BLaER1 treated with 17β-estradiol and CSF1 and Interleukin-3, amounts not matched to agents 10 nM and 100 nM (cell line): Measurements from ENCODE around the gene BBS5.
A peak's percentile ranks its signal among the peaks of the same experiment; 100 is the strongest.
"Not testable (repeated sequence)": the region's sequence is repeated elsewhere in the genome, so short reads cannot be mapped to it uniquely, and the experiment has no call there.

Experiments used
- H3K27ac ChIP-seq, 11 experiments: shearing (Covaris generic); formaldehyde crosslinking; 2 replicates each; pipeline ENCODE4 v1.8.1; 2022
- H3K27me3 ChIP-seq, 11 experiments: shearing (Covaris generic); formaldehyde crosslinking; 2 replicates each; pipeline ENCODE4 v1.8.1; 2022
- H3K36me3 ChIP-seq, 11 experiments: shearing (Covaris generic); formaldehyde crosslinking; 2 replicates each; pipeline ENCODE4 v1.8.1; 2022
- H3K4me1 ChIP-seq, 10 experiments: shearing (Covaris generic); formaldehyde crosslinking; 2 replicates each; pipeline ENCODE4 v1.8.1; 2022
- H3K4me2 ChIP-seq, 11 experiments: shearing (Covaris generic); formaldehyde crosslinking; 2 replicates each; pipeline ENCODE4 v1.8.1; 2022
- H3K4me3 ChIP-seq, 10 experiments: shearing (Covaris generic); formaldehyde crosslinking; 2 replicates each; pipeline ENCODE4 v1.8.1; 2022
- H3K9ac ChIP-seq, 11 experiments: shearing (Covaris generic); formaldehyde crosslinking; 2 replicates each; pipeline ENCODE4 v1.8.1; 2022
- H3K9me3 ChIP-seq, 11 experiments: shearing (Covaris generic); formaldehyde crosslinking; replicated peaks in 1 of 11; 2 replicates each; pipeline ENCODE4 v1.8.1; 2022
- H4K20me1 ChIP-seq, 11 experiments: shearing (Covaris generic); formaldehyde crosslinking; 2 replicates each; pipeline ENCODE4 v1.8.1; 2022
- Cebpa-rat ChIP-seq, 11 experiments: shearing (Covaris generic); IDR thresholded peaks; 2 replicates each; pipeline ENCODE4 v1.8.1; 2022

Gene BBS5

DNA sequence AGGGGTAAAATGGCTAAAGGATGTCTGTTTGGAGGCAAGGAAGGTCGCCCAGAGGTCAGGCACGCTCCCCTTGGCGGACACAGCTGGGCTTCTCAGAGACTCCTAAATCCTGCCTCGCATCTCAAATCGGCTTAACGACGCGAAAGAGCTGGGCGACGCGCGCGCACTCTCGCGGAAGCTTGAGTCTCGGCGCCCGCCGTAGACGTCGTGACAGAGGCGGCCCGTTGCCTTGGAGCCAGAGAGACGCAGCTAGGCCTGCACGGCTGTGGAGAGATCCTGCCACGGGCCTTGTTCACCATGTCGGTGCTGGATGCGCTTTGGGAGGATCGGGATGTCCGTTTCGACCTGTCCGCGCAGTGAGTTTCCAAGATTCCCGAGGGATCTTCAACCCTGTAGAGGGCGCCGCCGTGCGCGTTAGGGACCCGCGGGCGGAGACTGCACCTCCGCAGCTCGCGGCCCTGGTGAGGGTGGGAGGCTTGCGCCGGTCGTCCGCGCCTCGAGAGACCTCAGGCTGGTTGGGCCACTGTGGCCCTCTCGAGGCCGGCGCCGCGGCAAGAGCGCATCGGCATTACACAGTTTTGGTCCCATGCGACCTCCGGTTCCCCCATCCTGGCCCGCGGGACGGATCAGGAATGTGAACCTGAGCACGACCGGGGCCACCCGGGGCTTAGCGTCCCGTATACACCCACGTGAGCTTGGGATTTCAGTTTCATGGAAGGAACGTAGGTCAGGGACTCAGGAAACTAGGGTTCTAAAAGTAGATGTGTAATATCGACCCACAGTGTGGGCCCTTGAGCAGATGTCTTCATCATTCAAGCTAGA lies at the start of gene BBS5:
Gene BBS5 (plus strand): TSS at position 238 of the 822 bp plus-strand sequence. CDS start 60 bp downstream, at position 298.
- TF ChIP-seq Cebpa-rat (IDR thresholded peaks at IDR 0.05): no peak
- Histone ChIP-seq H3K4me3 (peak within 1 kb of the TSS; percentile 55 to 72 (median 63)), H3K9ac (peak within 1 kb of the TSS; percentile 42 to 80 (median 69)), H3K9me3 (peaks cover 10 to 19% (median 16%) of the 10 kb centered on the region in 11 experiments; a peak in 21 of 22 replicates), H4K20me1 (no peaks in the 10 kb centered on the region), H3K4me2 (peak within 1 kb of the TSS; percentile 52 to 77 (median 72)), H3K4me1 (peaks cover 0 to 18% (median 0%) of the 10 kb centered on the region in 10 experiments; a peak in 7 of 20 replicates), H3K27me3 (peaks cover 16 to 25% (median 20%) of the 10 kb centered on the region in 11 experiments), H3K36me3 (peaks cover 0 to 14% (median 0%) of the 10 kb centered on the region in 11 experiments; a peak in 2 of 22 replicates), H3K27ac (peak within 1 kb of the TSS in 5 of 11 experiments; percentile 1 to 58 (median 37); a peak in 7 of 22 replicates)

GRCh38 chr2:169431772-169432171 lies 47.5 kb upstream of the BBS5 start:
- not testable (repeated sequence) for H3K27ac ChIP-seq, H3K9ac ChIP-seq, H3K4me3 ChIP-seq, H3K4me1 ChIP-seq, H3K9me3 ChIP-seq, H3K36me3 ChIP-seq, H3K27me3 ChIP-seq, H3K4me2 ChIP-seq, H4K20me1 ChIP-seq

DNA sequence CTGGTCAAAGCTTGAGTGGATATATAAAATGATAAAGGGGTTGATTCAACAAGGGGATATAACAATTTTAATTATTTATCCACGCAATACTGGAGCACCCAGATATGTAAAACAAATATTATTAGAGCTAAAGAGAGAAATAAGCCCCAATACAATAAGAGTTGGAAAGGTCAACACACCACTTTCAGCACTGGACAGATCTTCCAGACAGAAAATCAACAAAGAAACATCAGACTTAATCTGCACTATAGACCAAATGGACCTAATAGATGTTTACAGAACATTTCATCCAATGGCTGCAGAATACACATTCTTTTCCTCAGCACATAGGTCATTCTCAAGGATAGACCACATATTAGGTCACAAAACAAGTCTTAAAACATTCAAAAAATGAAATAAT lies 45.1 kb upstream of the BBS5 start:
- H4K20me1 ChIP-seq, H3K36me3 ChIP-seq, H3K9ac ChIP-seq, H3K27me3 ChIP-seq, H3K4me2 ChIP-seq, H3K9me3 ChIP-seq, H3K27ac ChIP-seq, H3K4me1 ChIP-seq, H3K4me3 ChIP-seq: not testable (repeated sequence)

DNA sequence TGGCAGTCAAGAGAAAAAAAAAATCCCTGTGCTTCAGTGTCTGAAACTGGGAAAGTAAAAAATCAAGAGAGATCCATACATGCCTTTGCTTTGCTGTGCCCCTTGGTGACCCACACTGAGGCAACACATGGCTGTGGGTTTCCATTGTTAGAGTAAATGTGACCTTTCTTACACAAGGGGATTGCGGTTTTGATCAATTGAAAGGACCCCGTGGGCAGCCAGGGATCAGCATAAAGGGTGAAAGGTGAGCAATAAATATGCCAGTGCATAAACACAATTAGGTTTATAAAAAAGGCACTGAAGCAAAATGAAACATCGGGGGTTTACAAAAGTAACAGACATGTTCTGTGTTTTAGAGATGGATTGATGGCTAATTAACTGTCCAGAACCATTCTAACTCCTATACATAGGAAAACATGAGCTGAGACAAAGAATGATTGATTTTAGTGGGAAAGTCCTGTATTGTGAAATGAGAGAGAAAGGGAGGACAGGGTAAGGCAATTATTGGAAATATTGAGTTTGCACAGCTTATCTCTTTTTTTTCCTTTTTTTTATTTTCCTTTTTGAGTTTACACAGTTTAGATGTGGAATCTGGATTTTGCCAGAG lies 40.7 kb upstream of the BBS5 start:
- H3K9ac ChIP-seq: no peak overlapping the region
- H4K20me1 ChIP-seq: no peaks in the 10 kb centered on the region
- TF ChIP-seq Cebpa-rat (IDR thresholded peaks at IDR 0.05): no peak
- no peaks in the 10 kb centered on the region for H3K4me1 ChIP-seq
- no peaks in the 10 kb centered on the region for H3K27me3 ChIP-seq
- no peak overlapping the region for H3K4me3 ChIP-seq
- H3K36me3 ChIP-seq: no peaks in the 10 kb centered on the region
- no peaks in the 10 kb centered on the region for H3K9me3 ChIP-seq
- no peak overlapping the region for H3K4me2 ChIP-seq
- no peak overlapping the region for H3K27ac ChIP-seq

DNA sequence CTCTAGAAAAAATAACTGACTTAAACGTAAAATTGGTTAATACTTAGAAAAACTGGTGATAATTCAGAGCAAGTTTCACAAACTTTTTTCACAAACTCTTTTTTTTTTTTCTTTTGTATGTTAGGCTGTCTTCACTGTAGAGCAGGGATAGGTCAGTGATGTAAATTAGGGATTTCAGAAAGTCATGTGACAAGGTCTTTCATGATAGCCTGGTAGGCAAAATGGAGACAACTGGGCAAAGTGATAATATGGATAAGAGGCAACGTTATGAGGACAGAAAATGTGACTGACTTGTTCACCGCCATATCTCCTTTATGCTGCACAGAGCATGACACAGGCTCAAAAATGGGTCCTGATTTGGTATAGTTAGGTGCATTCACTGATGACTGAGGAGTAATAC lies 39.4 kb upstream of the BBS5 start:
- no peaks in the 10 kb centered on the region for H3K27me3 ChIP-seq
- H3K9ac ChIP-seq: no peak overlapping the region
- H3K4me1 ChIP-seq: no peaks in the 10 kb centered on the region
- no peak overlapping the region for H3K4me2 ChIP-seq
- no peak for TF ChIP-seq Cebpa-rat (IDR thresholded peaks at IDR 0.05)
- H3K9me3 ChIP-seq: no peaks in the 10 kb centered on the region
- no peaks in the 10 kb centered on the region for H4K20me1 ChIP-seq
- no peaks in the 10 kb centered on the region for H3K36me3 ChIP-seq
- H3K27ac ChIP-seq: no peak overlapping the region
- H3K4me3 ChIP-seq: no peak overlapping the region

- Histone ChIP-seq H3K27ac (no peak overlapping the region), H4K20me1 (no peaks in the 10 kb centered on the region), H3K4me3 (no peak overlapping the region), H3K4me1 (peaks cover 0 to 4% (median 0%) of the 10 kb centered on the region in 10 experiments; a peak in 1 of 20 replicates), H3K9ac (no peak overlapping the region), H3K27me3 (no peaks in the 10 kb centered on the region), H3K4me2 (no peak overlapping the region), H3K9me3 (peaks cover 0 to 13% (median 3%) of the 10 kb centered on the region in 11 experiments; a peak in 7 of 22 replicates), H3K36me3 (no peaks in the 10 kb centered on the region)
- TF ChIP-seq Cebpa-rat (IDR thresholded peaks at IDR 0.05): no peak
Measured at GRCh38 chr2:169446452-169446851, 32.8 kb upstream of the BBS5 start.

- no peak overlapping the region for H3K27ac ChIP-seq
- H4K20me1 ChIP-seq: no peaks in the 10 kb centered on the region
- peaks cover 0 to 13% (median 3%) of the 10 kb centered on the region in 11 experiments; a peak in 7 of 22 replicates for H3K9me3 ChIP-seq
- no peak overlapping the region for H3K9ac ChIP-seq
- H3K4me3 ChIP-seq: no peak overlapping the region
- H3K36me3 ChIP-seq: no peaks in the 10 kb centered on the region
- no peak for TF ChIP-seq Cebpa-rat (IDR thresholded peaks at IDR 0.05)
- H3K4me1 ChIP-seq: peaks cover 0 to 4% (median 0%) of the 10 kb centered on the region in 10 experiments; a peak in 1 of 20 replicates
- no peak overlapping the region for H3K4me2 ChIP-seq
- no peaks in the 10 kb centered on the region for H3K27me3 ChIP-seq
Measured at GRCh38 chr2:169448316-169448715, 31.0 kb upstream of the BBS5 start.

GRCh38 chr2:169448865-169449264 lies 30.4 kb upstream of the BBS5 start:
- peaks cover 0 to 13% (median 3%) of the 10 kb centered on the region in 11 experiments; a peak in 7 of 22 replicates for H3K9me3 ChIP-seq
- no peak overlapping the region for H3K4me2 ChIP-seq
- no peaks in the 10 kb centered on the region for H3K36me3 ChIP-seq
- no peak overlapping the region for H3K4me3 ChIP-seq
- H3K4me1 ChIP-seq: peaks cover 0 to 4% (median 0%) of the 10 kb centered on the region in 10 experiments; a peak in 1 of 20 replicates
- no peak overlapping the region for H3K27ac ChIP-seq
- H4K20me1 ChIP-seq: no peaks in the 10 kb centered on the region
- H3K27me3 ChIP-seq: no peaks in the 10 kb centered on the region
- no peak overlapping the region for H3K9ac ChIP-seq
- no peak for TF ChIP-seq Cebpa-rat (IDR thresholded peaks at IDR 0.05)

GRCh38 chr2:169452080-169452479 lies 27.2 kb upstream of the BBS5 start:
- no peak overlapping the region for H3K4me3 ChIP-seq
- no peak overlapping the region for H3K4me2 ChIP-seq
- no peaks in the 10 kb centered on the region for H4K20me1 ChIP-seq
- H3K4me1 ChIP-seq: peaks cover 0 to 4% (median 0%) of the 10 kb centered on the region in 10 experiments; a peak in 1 of 20 replicates
- H3K36me3 ChIP-seq: no peaks in the 10 kb centered on the region
- TF ChIP-seq Cebpa-rat (IDR thresholded peaks at IDR 0.05): no peak
- H3K27ac ChIP-seq: no peak overlapping the region
- H3K9me3 ChIP-seq: 0 out of 22 replicates have a peak, but pooled peaks cover 0 to under 1% (median 0%) of the 10 kb centered on the region in 11 experiments
- no peaks in the 10 kb centered on the region for H3K27me3 ChIP-seq
- no peak overlapping the region for H3K9ac ChIP-seq

DNA sequence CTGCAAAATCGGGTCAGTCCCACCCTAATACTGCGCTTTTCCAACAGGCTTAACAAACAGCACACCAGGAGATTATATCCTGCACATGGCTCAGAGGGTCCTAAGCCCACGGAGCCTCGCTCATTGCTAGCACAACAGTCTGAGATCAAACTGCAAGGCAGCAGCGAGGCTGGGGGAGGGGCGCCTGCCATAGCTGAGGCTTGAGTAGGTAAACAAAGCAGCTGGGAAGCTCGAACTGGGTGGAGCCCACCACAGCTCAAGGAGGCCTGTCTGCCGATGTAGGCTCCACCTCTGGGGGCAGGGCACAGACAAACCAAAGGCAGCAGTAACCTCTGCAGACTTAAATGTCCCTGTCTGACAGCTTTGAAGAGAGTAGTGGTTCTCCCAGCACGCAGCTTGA lies 26.2 kb upstream of the BBS5 start:
- not testable (repeated sequence) for H3K4me3 ChIP-seq, H3K9me3 ChIP-seq, H3K9ac ChIP-seq, H3K4me1 ChIP-seq, H4K20me1 ChIP-seq, H3K4me2 ChIP-seq, H3K36me3 ChIP-seq, H3K27me3 ChIP-seq, H3K27ac ChIP-seq
